ENCODE measurements around the gene OSBPL2.

Gene OSBPL2

GRCh38 chr20:62198496-62198895 lies 39.8 kb upstream of the OSBPL2 start:
- no peaks in the 10 kb centered on the region for H3K9me3 ChIP-seq (replicated peaks; ENCODE audit: low read length)
- H3K27me3 ChIP-seq (ENCODE audit: control insufficient read depth, insufficient read depth, low read length), result no peaks in the 10 kb centered on the region
- H3K4me3 ChIP-seq (ENCODE audit: low read length), result no peak overlapping the region
- no peak overlapping the region for H3K4me2 ChIP-seq (ENCODE audit: low read length)
- H3K36me3 ChIP-seq (ENCODE audit: insufficient read depth, low read length), result peaks cover 53% of the 10 kb centered on the region
- no peak overlapping the region for H3K9ac ChIP-seq (ENCODE audit: low read depth, low read length)
- peaks cover 20% of the 10 kb centered on the region for H3K4me1 ChIP-seq (ENCODE audit: control insufficient read depth, insufficient read depth, low read length)

- Histone ChIP-seq H3K36me3 (ENCODE audit: insufficient read depth, low read length) (peaks cover 53% of the 10 kb centered on the region), H3K4me2 (ENCODE audit: low read length) (no peak overlapping the region), H3K4me1 (ENCODE audit: control insufficient read depth, insufficient read depth, low read length) (peaks cover 25% of the 10 kb centered on the region), H3K27me3 (ENCODE audit: control insufficient read depth, insufficient read depth, low read length) (no peaks in the 10 kb centered on the region), H3K9ac (ENCODE audit: low read depth, low read length) (no peak overlapping the region), H3K4me3 (ENCODE audit: low read length) (no peak overlapping the region), H3K9me3 (replicated peaks; ENCODE audit: low read length) (no peaks in the 10 kb centered on the region)
Observed at GRCh38 chr20:62198931-62199330, 39.4 kb upstream of the OSBPL2 start.

- H3K4me1 ChIP-seq (ENCODE audit: control insufficient read depth, insufficient read depth, low read length), result peaks cover 25% of the 10 kb centered on the region
- peaks cover 49% of the 10 kb centered on the region for H3K36me3 ChIP-seq (ENCODE audit: insufficient read depth, low read length)
- H3K4me2 ChIP-seq (ENCODE audit: low read length), result no peak overlapping the region
- H3K9me3 ChIP-seq (replicated peaks; ENCODE audit: low read length), result no peaks in the 10 kb centered on the region
- H3K9ac ChIP-seq (ENCODE audit: low read depth, low read length), result no peak overlapping the region
- H3K4me3 ChIP-seq (ENCODE audit: low read length), result no peak overlapping the region
- no peaks in the 10 kb centered on the region for H3K27me3 ChIP-seq (ENCODE audit: control insufficient read depth, insufficient read depth, low read length)
Observed at GRCh38 chr20:62200491-62201172, 37.7 kb upstream of the OSBPL2 start.

GRCh38 chr20:62201173-62202082 lies 36.9 kb upstream of the OSBPL2 start:
- Histone ChIP-seq H3K4me2 (ENCODE audit: low read length) (no peak overlapping the region), H3K9ac (ENCODE audit: low read depth, low read length) (no peak overlapping the region), H3K27me3 (ENCODE audit: control insufficient read depth, insufficient read depth, low read length) (no peaks in the 10 kb centered on the region), H3K4me1 (ENCODE audit: control insufficient read depth, insufficient read depth, low read length) (peaks cover 25% of the 10 kb centered on the region), H3K36me3 (ENCODE audit: insufficient read depth, low read length) (peaks cover 45% of the 10 kb centered on the region), H3K9me3 (replicated peaks; ENCODE audit: low read length) (no peaks in the 10 kb centered on the region), H3K4me3 (ENCODE audit: low read length) (no peak overlapping the region)

GRCh38 chr20:62202083-62202395 lies 36.3 kb upstream of the OSBPL2 start:
- Histone ChIP-seq H3K4me3 (ENCODE audit: low read length) (no peak overlapping the region), H3K36me3 (ENCODE audit: insufficient read depth, low read length) (peaks cover 45% of the 10 kb centered on the region), H3K27me3 (ENCODE audit: control insufficient read depth, insufficient read depth, low read length) (no peaks in the 10 kb centered on the region), H3K9me3 (replicated peaks; ENCODE audit: low read length) (no peaks in the 10 kb centered on the region), H3K4me1 (ENCODE audit: control insufficient read depth, insufficient read depth, low read length) (peaks cover 25% of the 10 kb centered on the region), H3K9ac (ENCODE audit: low read depth, low read length) (no peak overlapping the region), H3K4me2 (ENCODE audit: low read length) (no peak overlapping the region)

- Histone ChIP-seq H3K4me2 (ENCODE audit: low read length) (peak overlapping the region; percentile 63), H3K4me1 (ENCODE audit: control insufficient read depth, insufficient read depth, low read length) (peaks cover 25% of the 10 kb centered on the region), H3K4me3 (ENCODE audit: low read length) (no peak overlapping the region), H3K9me3 (replicated peaks; ENCODE audit: low read length) (no peaks in the 10 kb centered on the region), H3K36me3 (ENCODE audit: insufficient read depth, low read length) (peaks cover 40% of the 10 kb centered on the region), H3K27me3 (ENCODE audit: control insufficient read depth, insufficient read depth, low read length) (no peaks in the 10 kb centered on the region), H3K9ac (ENCODE audit: low read depth, low read length) (no peak overlapping the region)
Observed at GRCh38 chr20:62202676-62203377, 35.5 kb upstream of the OSBPL2 start.

- H3K9ac ChIP-seq (ENCODE audit: low read depth, low read length), result no peak overlapping the region
- no peak overlapping the region for H3K4me3 ChIP-seq (ENCODE audit: low read length)
- peaks cover 25% of the 10 kb centered on the region for H3K4me1 ChIP-seq (ENCODE audit: control insufficient read depth, insufficient read depth, low read length)
- H3K4me2 ChIP-seq (ENCODE audit: low read length), result peak overlapping the region; percentile 63
- H3K27me3 ChIP-seq (ENCODE audit: control insufficient read depth, insufficient read depth, low read length), result no peaks in the 10 kb centered on the region
- peaks cover 34% of the 10 kb centered on the region for H3K36me3 ChIP-seq (ENCODE audit: insufficient read depth, low read length)
- no peaks in the 10 kb centered on the region for H3K9me3 ChIP-seq (replicated peaks; ENCODE audit: low read length)
Observed at GRCh38 chr20:62203378-62204030, 34.8 kb upstream of the OSBPL2 start.

- Histone ChIP-seq H3K9me3 (replicated peaks; ENCODE audit: low read length) (no peaks in the 10 kb centered on the region), H3K36me3 (ENCODE audit: insufficient read depth, low read length) (peaks cover 16% of the 10 kb centered on the region), H3K4me2 (ENCODE audit: low read length) (no peak overlapping the region), H3K9ac (ENCODE audit: low read depth, low read length) (no peak overlapping the region), H3K27me3 (ENCODE audit: control insufficient read depth, insufficient read depth, low read length) (peaks cover 19% of the 10 kb centered on the region), H3K4me1 (ENCODE audit: control insufficient read depth, insufficient read depth, low read length) (peaks cover 25% of the 10 kb centered on the region), H3K4me3 (ENCODE audit: low read length) (no peak overlapping the region)
Observed at GRCh38 chr20:62205618-62206387, 32.5 kb upstream of the OSBPL2 start.

- Histone ChIP-seq H3K4me2 (ENCODE audit: low read length) (no peak overlapping the region), H3K4me1 (ENCODE audit: control insufficient read depth, insufficient read depth, low read length) (peaks cover 22% of the 10 kb centered on the region), H3K27me3 (ENCODE audit: control insufficient read depth, insufficient read depth, low read length) (peaks cover 24% of the 10 kb centered on the region), H3K9ac (ENCODE audit: low read depth, low read length) (no peak overlapping the region), H3K4me3 (ENCODE audit: low read length) (no peak overlapping the region), H3K9me3 (replicated peaks; ENCODE audit: low read length) (no peaks in the 10 kb centered on the region), H3K36me3 (ENCODE audit: insufficient read depth, low read length) (peaks cover 11% of the 10 kb centered on the region)
Observed at GRCh38 chr20:62206388-62206775, 31.9 kb upstream of the OSBPL2 start.

GRCh38 chr20:62208061-62208794 lies 30.1 kb upstream of the OSBPL2 start:
- Histone ChIP-seq H3K4me1 (ENCODE audit: control insufficient read depth, insufficient read depth, low read length) (peaks cover 7% of the 10 kb centered on the region), H3K9ac (ENCODE audit: low read depth, low read length) (no peak overlapping the region), H3K36me3 (ENCODE audit: insufficient read depth, low read length) (peaks cover 3% of the 10 kb centered on the region), H3K9me3 (replicated peaks; ENCODE audit: low read length) (no peaks in the 10 kb centered on the region), H3K27me3 (ENCODE audit: control insufficient read depth, insufficient read depth, low read length) (peaks cover 34% of the 10 kb centered on the region), H3K4me3 (ENCODE audit: low read length) (no peak overlapping the region), H3K4me2 (ENCODE audit: low read length) (no peak overlapping the region)

Measured in skeletal muscle satellite cell (primary cell).